ENCODE results near the gene SBF1. TPM values are rescaled to one million over a fixed set of nuclear protein-coding genes. Genes with fewer than 3 reads are reported as not detected.
"Not testable (repeated sequence)": the region's sequence is repeated elsewhere in the genome, so short reads cannot be mapped to it uniquely, and the experiment has no call there.

Gene SBF1
- total RNA-seq, 2 donors from 2014 or later, result 58.5 to 83.8 TPM

GRCh38 chr22:50420581-50420980, 54.3 kb downstream of the SBF1 start:
- intact Hi-C loops (cut with DNase I), result no loop called here
- DNase-seq (ENCODE audit: low spot score), result no peak

DNA sequence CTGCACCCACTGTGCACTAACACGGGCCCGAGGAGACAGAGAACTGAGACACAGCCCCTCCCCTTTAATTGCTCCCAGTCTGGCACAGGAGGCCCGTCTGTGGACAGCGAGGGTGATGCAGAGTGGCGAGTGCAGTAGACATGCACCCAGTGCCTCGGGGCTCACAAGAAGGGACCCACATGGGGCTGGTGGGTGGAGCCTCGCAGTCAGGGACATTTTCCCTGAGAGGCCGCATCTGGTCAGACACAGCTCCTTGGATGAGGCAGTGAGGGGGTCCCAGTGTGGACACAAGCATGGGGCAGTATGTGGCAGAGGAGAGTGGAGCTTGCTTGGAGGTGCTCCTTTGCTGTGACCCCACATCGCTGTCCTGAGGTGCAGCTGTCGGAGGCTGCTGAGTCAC, 54.8 kb downstream of the SBF1 start:
- no peak for DNase-seq (ENCODE audit: low spot score)
- intact Hi-C loops (cut with DNase I), result no loop called here

DNA sequence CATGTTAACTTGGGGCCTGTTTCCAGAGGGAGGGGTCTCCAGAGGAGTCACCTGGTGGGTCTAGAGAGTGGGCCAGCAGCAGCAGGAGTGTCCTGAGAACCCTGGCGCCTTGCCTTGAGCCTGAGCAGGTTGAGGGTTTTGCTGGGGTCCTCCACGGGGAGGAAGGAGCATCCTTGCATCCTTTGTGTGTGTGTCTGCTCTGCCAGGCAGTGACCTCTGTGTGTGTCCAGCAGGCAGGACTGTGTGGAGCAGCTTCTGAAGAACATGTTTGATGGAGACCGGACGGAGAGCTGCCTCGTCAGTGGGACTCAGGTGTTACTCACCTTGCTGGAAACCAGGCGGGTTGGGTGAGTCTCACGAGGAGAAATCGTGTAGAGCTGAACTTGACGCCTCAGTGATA, 55.7 kb downstream of the SBF1 start:
- intact Hi-C loops (cut with DNase I), result no loop called here
- DNase-seq (ENCODE audit: low spot score), result no peak

DNA sequence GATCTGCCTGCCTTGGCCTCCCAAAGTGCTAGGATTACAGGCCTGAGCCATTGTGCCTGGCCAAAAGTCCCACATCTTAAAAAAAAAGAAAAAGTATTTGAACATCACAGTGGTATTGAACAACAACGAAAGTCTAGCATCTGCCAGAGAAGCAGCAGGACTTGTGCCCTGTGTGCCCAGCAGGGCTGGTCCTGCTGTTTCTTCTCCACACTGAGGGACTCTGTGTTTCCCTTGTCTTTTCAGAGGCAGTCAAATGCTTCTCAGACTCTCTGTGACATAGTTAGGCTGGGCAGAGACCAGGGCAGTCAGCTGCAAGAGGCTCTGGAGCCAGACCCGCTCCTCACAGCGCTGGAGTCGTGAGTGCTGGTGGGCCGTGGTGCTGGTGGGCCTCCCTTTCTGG, 56.2 kb downstream of the SBF1 start:
- no peak for DNase-seq (ENCODE audit: low spot score)
- intact Hi-C loops (cut with DNase I), result no loop called here

DNA sequence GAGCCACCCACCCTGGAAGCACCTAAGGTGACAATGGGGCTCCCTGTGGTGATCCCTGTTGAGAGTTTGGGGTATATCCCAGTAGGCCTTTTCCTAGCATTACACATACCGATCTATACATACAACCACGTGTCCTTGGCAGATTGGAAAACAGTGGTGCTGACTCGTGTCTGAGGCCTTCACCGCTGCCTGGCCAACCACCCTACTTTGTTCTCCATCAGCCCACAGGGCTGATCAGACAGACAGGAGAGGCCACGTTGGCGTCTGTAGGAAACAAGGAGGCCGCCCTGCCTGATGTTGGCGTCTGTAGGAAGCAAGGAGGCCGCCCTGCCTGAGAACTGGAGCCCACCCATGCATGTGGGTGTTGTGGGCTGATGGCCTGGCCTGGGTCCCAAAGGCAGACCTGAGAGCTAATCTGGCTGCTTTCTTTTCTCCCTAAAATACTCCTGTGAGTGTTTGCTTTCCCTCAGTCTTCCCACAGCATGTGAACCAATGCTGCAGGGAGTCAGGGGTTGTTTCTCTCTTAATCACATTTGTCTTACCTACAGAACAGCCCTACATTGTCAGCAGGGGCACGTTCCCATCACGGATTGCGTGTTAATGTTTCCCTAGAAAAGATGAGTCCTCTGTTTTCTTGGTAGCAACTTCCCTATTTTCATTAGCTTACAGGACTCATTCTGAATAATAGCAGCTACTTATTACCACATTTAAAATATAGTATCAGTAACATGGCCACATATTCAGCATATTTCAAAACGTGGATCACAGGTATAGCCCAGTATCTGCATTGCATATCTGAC, 57.2 kb downstream of the SBF1 start:
- intact Hi-C loops (cut with DNase I), result no loop called here
- DNase-seq (ENCODE audit: low spot score), result no peak

- intact Hi-C loops (cut with DNase I), result no loop called here
- no peak for DNase-seq (ENCODE audit: low spot score)
Measured at GRCh38 chr22:50416996-50417395, 57.8 kb downstream of the SBF1 start.

- DNase-seq (ENCODE audit: low spot score), result no peak
- intact Hi-C loops (cut with DNase I), result no loop called here
Measured at GRCh38 chr22:50415426-50415825, 59.4 kb downstream of the SBF1 start.

- intact Hi-C loops (cut with DNase I), result no loop called here
- DNase-seq (ENCODE audit: low spot score), result no peak
Measured at GRCh38 chr22:50414476-50415248, 60.2 kb downstream of the SBF1 start.

DNA sequence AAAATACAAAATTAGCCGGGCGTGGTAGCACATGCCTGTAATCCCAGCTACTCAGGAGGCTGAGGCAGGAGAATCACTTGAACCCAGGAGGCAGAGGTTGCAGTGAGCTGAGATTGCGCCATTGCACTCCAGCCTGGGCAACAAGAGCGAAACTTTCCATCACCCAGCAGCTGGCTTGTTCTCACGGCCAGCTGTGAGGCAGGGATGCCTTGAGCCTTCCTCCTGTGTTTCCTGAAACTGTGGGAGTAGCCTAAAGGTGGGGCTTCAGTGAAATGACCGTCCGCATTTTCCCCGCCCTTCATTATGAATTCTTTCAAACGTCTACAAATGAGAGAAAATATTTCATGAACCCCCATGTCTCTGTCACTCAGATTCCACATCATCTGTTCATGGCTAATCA, 65.9 kb downstream of the SBF1 start:
- DNase-seq (ENCODE audit: low spot score); intact Hi-C loops (cut with DNase I): not testable (repeated sequence)

DNA sequence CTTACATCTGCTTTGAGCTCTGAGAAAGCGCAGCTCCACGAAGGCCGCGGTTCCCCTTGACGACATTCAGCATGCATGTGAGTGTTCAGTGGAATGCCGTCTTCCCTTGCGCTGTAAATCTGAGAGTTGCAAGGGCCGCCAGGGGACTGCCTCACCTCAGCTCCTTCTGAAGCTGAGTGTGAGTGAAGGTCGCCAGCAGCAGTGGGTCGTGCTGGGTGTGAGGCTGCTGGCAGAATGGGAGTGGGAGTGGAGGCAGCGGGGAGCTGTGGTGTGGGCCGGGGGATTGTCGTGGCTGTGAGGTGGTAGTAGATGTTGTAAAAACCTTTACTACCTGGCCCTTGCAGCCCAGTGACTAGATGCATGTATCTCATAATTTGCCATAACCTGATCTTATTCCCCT, 66.5 kb downstream of the SBF1 start:
- intact Hi-C loops (cut with DNase I), result no loop called here
- DNase-seq (ENCODE audit: low spot score), result no peak

GRCh38 chr22:50406416-50407170, 68.2 kb downstream of the SBF1 start:
- no peak for DNase-seq (ENCODE audit: low spot score)
- intact Hi-C loops (cut with DNase I), result no loop called here

- intact Hi-C loops (cut with DNase I), result no loop called here
- peak; percentile 89 for DNase-seq (ENCODE audit: low spot score)
Measured at GRCh38 chr22:50403701-50404101, 71.1 kb downstream of the SBF1 start.

GRCh38 chr22:50401907-50402306, 72.9 kb downstream of the SBF1 start:
- DNase-seq (ENCODE audit: low spot score), result no peak
- intact Hi-C loops (cut with DNase I), result no loop called here

DNA sequence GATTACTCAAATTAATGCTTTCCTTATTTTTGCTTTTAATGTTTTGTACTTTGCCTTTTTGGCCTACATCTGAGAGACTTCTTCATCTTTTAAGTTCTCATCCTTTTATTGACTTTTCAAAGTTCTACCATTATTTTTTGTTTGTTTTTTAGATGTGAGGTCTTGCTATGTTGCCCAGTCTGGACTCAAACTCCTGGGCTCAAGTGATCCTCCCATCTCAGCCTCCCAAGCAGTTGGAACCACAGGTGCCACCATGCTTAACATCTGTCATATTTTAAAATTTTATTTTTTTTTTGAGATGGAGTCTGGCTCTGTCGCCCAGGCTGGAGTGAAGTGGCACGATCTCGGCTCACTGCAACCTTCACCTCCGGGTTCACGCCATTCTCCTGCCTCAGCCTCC, 73.9 kb downstream of the SBF1 start:
- intact Hi-C loops (cut with DNase I), result no loop called here

GRCh38 chr22:50400406-50400805, 74.4 kb downstream of the SBF1 start:
- intact Hi-C loops (cut with DNase I), result no loop called here
- DNase-seq (ENCODE audit: low spot score), result no peak

More for the DNA sequence above, 73.9 kb downstream of the SBF1 start:
- DNase-seq (ENCODE audit: low spot score), result no peak

- intact Hi-C loops (cut with DNase I), result no loop called here
- DNase-seq (ENCODE audit: low spot score), result no peak
Measured at GRCh38 chr22:50399751-50400331, 75.0 kb downstream of the SBF1 start.

DNA sequence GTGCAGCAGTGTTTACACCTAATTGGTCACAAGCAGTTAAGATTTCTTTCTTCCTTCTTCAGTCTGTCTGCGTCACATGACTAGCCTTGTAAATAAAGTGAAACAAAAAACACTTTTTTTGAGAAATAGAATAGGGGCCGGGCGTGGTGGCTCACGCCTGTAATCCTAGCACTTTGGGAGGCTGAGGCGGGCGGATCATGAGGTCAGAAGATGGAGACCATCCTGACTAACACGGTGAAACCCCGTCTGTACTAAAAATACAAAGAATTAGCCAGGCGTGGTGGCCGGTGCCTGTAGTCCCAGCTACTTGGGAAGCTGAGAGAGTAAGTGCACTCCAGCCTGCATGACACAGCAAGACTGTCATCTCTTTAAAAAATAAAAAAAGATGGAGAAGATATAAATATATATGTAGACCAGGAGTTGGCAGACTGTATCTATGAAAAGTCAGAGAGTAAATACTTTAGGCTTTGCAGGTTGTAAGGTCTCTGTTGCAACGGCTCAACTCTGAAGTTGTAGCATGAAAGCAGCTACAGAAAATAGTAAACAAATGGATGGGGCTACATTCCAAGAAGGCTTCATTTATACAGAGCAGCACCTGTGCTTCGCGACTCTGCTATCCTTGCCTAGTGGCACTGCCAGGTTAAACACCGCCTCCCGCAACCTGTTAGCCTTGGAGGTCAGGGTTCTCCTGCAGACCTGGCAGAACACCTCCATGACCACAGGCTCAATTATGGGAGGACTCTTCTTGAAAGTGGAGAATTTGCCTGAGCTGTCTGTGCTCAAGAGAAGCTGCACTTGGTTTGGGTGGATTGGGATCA, 75.8 kb downstream of the SBF1 start:
- intact Hi-C loops (cut with DNase I), result no loop called here
- DNase-seq (ENCODE audit: low spot score), result no peak

DNA sequence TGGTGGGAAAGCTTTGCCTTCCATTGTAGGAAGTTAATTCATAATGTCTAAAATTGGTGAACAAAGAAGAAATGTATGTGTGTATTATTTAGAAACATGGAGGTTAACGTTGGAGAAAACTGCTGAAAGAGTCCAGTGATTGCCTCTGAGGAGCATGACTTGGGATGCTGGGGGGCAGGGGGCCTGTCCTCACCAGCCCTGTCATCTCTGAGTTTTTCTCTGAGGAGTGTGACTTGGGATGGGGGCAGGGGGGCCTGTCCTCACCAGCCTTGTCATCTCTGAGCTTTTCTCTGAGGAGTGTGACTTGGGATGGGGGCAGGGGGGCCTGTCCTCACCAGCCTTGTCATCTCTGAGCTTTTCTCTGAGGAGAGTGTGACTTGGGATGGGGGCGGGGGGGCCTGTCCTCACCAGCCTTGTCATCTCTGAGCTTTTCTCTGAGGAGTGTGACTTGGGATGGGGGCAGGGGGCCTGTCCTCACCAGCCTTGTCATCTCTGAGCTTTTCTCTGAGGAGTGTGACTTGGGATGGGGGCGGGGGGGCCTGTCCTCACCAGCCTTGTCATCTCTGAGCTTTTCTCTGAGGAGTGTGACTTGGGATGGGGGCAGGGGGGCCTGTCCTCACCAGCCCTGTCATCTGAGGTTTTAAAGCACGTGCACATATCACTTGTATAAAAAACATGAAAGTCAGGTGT, 77.3 kb downstream of the SBF1 start:
- DNase-seq (ENCODE audit: low spot score); intact Hi-C loops (cut with DNase I): not testable (repeated sequence)

All from posterior vena cava (tissue), 2 donors.